ENCODE measurements around the gene VCX.
A peak's percentile ranks its signal among the peaks of the same experiment; 100 is the strongest.
"Not testable (repeated sequence)": the region's sequence is repeated elsewhere in the genome, so short reads cannot be mapped to it uniquely, and the experiment has no call there.

Gene VCX

GRCh38 chrX:7842871-7843270 lies at the start of gene VCX:
Gene VCX, plus strand, starts transcription at chrX:7843171. Its CDS starts 33 bp downstream, at chrX:7843204.
- not testable (repeated sequence) for DNase-seq (ENCODE audit: low read depth)

- no peak for DNase-seq (ENCODE audit: low read depth)
These were observed 44.6 kb upstream of the VCX start for GRCh38 chrX:7798327-7798726.

- no peak for DNase-seq (ENCODE audit: low read depth)
These were observed 41.3 kb upstream of the VCX start for GRCh38 chrX:7801711-7802110.

GRCh38 chrX:7815166-7815805 lies 27.7 kb upstream of the VCX start:
- DNase-seq (ENCODE audit: low read depth): no peak

GRCh38 chrX:7828594-7828993 lies 14.4 kb upstream of the VCX start:
- no peak for DNase-seq (ENCODE audit: low read depth)

GRCh38 chrX:7841084-7841805 lies 1.7 kb upstream of the VCX start:
- DNase-seq (ENCODE audit: low read depth): no peak

- no peak for DNase-seq (ENCODE audit: low read depth)
These were observed 9.2 kb downstream of the VCX start for GRCh38 chrX:7852166-7852565.

GRCh38 chrX:7872042-7872441 lies 29.1 kb downstream of the VCX start:
- DNase-seq (ENCODE audit: low read depth): no peak

- DNase-seq (ENCODE audit: low read depth): no peak
These were observed 34.0 kb downstream of the VCX start for GRCh38 chrX:7876957-7877356.

GRCh38 chrX:7889135-7889534 lies 46.2 kb downstream of the VCX start:
- no peak for DNase-seq (ENCODE audit: low read depth)

GRCh38 chrX:7889680-7890079 lies 46.7 kb downstream of the VCX start:
- DNase-seq (ENCODE audit: low read depth): peak; percentile 46

- DNase-seq (ENCODE audit: low read depth): no peak
These were observed 49.0 kb downstream of the VCX start for GRCh38 chrX:7891928-7892327.

Measured in iris pigment epithelial cell (primary cell).